Stomach (tissue), 9 donors: ENCODE data around the gene OR5P2. TPM values are rescaled to one million over a fixed set of nuclear protein-coding genes. Genes with fewer than 3 reads are reported as not detected.
"Not testable (repeated sequence)": the region's sequence is repeated elsewhere in the genome, so short reads cannot be mapped to it uniquely, and the experiment has no call there.

Source experiments
- DNase-seq, 2 donors: peaks; one replicate each; pipeline versions ENCODE4 v3.0.0 to v3.0.0-alpha.2; 2013 to 2019
- H3K27ac ChIP-seq, 5 donors: fragments of 200-600 bp in 4 of 5; sonication (generic) in 4 of 5; one replicate each; pipeline ENCODE4 v1.5.1; 2013 to 2019; ENCODE audit warnings: mild to moderate bottlenecking in 1 of 5, moderate library complexity in 1 of 5
- H3K27me3 ChIP-seq, 3 donors: fragments of 200-600 bp; sonication (generic); one replicate each; pipeline ENCODE4 v1.5.1; 2017 to 2019; ENCODE audit warnings: mixed run types in 1 of 3
- H3K36me3 ChIP-seq, 4 donors: fragments of 200-600 bp; sonication (generic); 1 replicate in 3 of 4; 2 replicates in 1 of 4; pipeline ENCODE4 v1.5.1; 2016 to 2019
- H3K4me1 ChIP-seq, 4 donors: fragments of 200-600 bp; sonication (generic); one replicate each; pipeline ENCODE4 v1.5.1; 2016 to 2019
- H3K4me3 ChIP-seq, 4 donors: fragments of 200-600 bp; sonication (generic) in 3 of 4; one replicate each; pipeline ENCODE4 v1.5.1; 2016 to 2019; ENCODE audit warnings: mild to moderate bottlenecking in 1 of 4
- H3K9me3 ChIP-seq, 4 donors: fragments of 200-600 bp; sonication (generic); one replicate each; pipeline ENCODE4 v1.5.1; 2016 to 2019
- EP300 ChIP-seq: sonication (generic); formaldehyde crosslinking; IDR thresholded peaks from one replicate; pipeline ENCODE4 v1.6.1; 2017; ENCODE audit warnings: antibody characterized with exemption
- POLR2A ChIP-seq, 4 donors: fragments of 450-650 bp; IDR thresholded peaks; one replicate each; pipeline ENCODE4 v1.6.1; 2016; ENCODE audit warnings: antibody characterized with exemption in 4 of 4, control low read depth in 2 of 4, mild to moderate bottlenecking in 1 of 4, moderate library complexity in 1 of 4
- POLR2AphosphoS5 ChIP-seq, 3 donors: sonication (generic); formaldehyde crosslinking; IDR thresholded peaks; one replicate each; pipeline ENCODE4 v1.6.1; 2016; ENCODE audit warnings: antibody characterized with exemption in 3 of 3
- WGBS, 5 donors: extraction: QIAGEN DNeasy Blood & Tissue Kit in 3 of 5; methylation state at CpG; one replicate each; pipeline versions ENCODE4 v1.1.5 to v1.1.7; 2013 to 2018; 5-methylcytosine and 5-hydroxymethylcytosine counted together
- intact Hi-C: fragments of 100-400 bp; cut with DNase I; formaldehyde crosslinking; loops from one replicate; pipeline ENCODE4 v1.15.1; 2023; ENCODE audit warnings: low total_unique reads
- polyA plus RNA-seq, 3 donors: library from polyadenylated mRNA; stranded (reverse); fragments of 200-250 nt; gene quantifications; one replicate each; pipeline ENCODE4 v1.2.3, GENCODE V29; 2013
- total RNA-seq, 5 donors: library from RNA; depleted of rRNA; stranded (reverse); fragments of >200 nt; gene quantifications; one replicate each; pipeline versions ENCODE4 v1.1.0 to v1.2.3, GENCODE V29; 2014 to 2016
- TF ChIP-seq, protein P1 (sequence below), 7 experiments: fragments of 450-650 bp in 4 of 7; fragments of 200-600 bp in 3 of 7; sonication (generic) in 3 of 7; IDR thresholded peaks; one replicate each; pipeline ENCODE4 v1.5.1; 2016 to 2019; ENCODE audit warnings: antibody characterized with exemption in 7 of 7, control low read depth in 2 of 7, mild to moderate bottlenecking in 1 of 7
- donor health status: healthy with polysubstance abuse.
- donor health status: Bipolar disorder and iron deficiency.
- donor health status: healthy.

Gene OR5P2
- total and polyA plus RNA-seq, 8 donors, result 0.55 to 15.2 TPM; not detected in 6

DNA sequence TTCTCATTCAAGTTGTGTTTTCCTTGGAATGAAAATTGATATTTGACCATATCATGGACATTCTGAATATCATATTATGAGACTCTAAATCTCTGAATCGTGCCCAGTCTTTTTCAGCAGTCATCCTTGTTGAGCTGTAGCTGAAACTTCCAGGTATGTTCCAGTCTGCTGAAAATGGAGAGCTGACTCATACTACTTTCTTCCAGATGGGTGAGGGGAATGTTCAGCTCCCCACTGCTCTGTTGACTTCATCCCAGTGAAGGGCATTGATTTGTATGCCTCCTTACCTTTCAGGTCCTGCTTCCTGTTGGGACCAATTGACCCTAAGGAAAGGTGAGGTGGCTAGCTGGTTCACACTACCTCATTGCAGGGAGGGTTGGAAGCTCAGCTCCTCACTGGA, 3.5 kb downstream of the OR5P2 start:
- intact Hi-C loops, result no loop called here
- Histone ChIP-seq H3K4me3 (no peak overlapping the region), H3K27me3 (no peaks in the 10 kb centered on the region), H3K27ac (no peak overlapping the region), H3K4me1 (no peaks in the 10 kb centered on the region), H3K9me3 (peaks cover 0 to 9% (median 6%) of the 10 kb centered on the region in 4 donors), H3K36me3 (no peaks in the 10 kb centered on the region)
- DNase-seq, result no peak
- TF ChIP-seq POLR2A (IDR thresholded peaks at IDR 0.05), result no peak
- TF ChIP-seq EP300, result no peak
- TF ChIP-seq, protein P1, sequence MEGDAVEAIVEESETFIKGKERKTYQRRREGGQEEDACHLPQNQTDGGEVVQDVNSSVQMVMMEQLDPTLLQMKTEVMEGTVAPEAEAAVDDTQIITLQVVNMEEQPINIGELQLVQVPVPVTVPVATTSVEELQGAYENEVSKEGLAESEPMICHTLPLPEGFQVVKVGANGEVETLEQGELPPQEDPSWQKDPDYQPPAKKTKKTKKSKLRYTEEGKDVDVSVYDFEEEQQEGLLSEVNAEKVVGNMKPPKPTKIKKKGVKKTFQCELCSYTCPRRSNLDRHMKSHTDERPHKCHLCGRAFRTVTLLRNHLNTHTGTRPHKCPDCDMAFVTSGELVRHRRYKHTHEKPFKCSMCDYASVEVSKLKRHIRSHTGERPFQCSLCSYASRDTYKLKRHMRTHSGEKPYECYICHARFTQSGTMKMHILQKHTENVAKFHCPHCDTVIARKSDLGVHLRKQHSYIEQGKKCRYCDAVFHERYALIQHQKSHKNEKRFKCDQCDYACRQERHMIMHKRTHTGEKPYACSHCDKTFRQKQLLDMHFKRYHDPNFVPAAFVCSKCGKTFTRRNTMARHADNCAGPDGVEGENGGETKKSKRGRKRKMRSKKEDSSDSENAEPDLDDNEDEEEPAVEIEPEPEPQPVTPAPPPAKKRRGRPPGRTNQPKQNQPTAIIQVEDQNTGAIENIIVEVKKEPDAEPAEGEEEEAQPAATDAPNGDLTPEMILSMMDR (IDR thresholded peaks at IDR 0.05), result no peak
- TF ChIP-seq POLR2AphosphoS5 (IDR thresholded peaks at IDR 0.05), result no peak
- 15 to 35% (median 22%) methylated on average over 1 of the region's 1 CpG for WGBS, 5 donors

DNA sequence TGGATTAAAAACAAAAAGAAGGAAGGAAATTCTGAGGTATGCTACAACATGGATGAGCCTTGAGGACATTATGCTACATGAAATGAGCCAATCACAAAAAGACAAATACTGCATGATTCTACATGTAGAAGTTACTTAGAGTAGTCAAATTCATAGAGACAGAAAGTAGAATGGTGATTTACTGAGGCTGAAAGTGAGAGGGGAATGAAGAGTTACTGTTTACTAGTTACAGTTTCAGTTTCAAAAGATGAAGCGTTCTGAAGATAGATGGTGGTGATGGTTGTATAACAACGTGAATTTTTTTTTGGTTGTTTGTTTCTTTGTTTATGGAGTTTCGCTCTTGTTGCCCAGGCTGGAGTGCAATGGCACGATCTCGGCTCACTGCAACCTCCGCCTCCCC, 9.5 kb downstream of the OR5P2 start:
- 75 to 84% (median 78%) methylated on average over 6 of the region's 6 CpGs for WGBS, 5 donors
- H3K4me1 ChIP-seq, result no peaks in the 10 kb centered on the region
- TF ChIP-seq POLR2A (IDR thresholded peaks at IDR 0.05), result no peak
- TF ChIP-seq, protein P1 (IDR thresholded peaks at IDR 0.05), result no peak
- no peak for TF ChIP-seq EP300
- no peak for TF ChIP-seq POLR2AphosphoS5 (IDR thresholded peaks at IDR 0.05)
- no peaks in the 10 kb centered on the region for H3K27me3 ChIP-seq
- DNase-seq, result no peak
- intact Hi-C loops, result no loop called here
- H3K36me3 ChIP-seq, result no peaks in the 10 kb centered on the region
- H3K4me3 ChIP-seq, result no peak overlapping the region
- H3K9me3 ChIP-seq, result peaks cover 0 to 21% (median 7%) of the 10 kb centered on the region in 4 donors
- no peak overlapping the region for H3K27ac ChIP-seq

DNA sequence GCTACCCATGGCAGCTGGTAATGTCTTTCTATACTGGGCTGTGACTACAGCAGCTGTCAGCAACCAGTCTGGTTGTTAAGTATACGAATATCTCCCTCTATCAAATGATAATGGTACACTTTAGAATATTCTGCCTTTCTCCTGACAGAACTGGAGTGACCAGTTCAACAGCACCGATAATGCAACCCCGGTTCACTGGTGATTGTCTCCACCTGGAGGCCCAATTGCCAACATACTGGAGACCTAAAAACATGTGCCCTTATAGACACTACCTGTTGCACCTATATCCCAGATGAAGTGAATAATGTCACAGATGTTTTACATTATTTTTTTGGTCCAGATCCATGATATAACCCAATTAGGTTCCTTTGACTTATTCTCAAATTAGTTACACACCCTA, 21.1 kb downstream of the OR5P2 start:
- Histone ChIP-seq H3K36me3 (no peaks in the 10 kb centered on the region), H3K27me3 (no peaks in the 10 kb centered on the region), H3K9me3 (peaks cover 0 to 5% (median 1%) of the 10 kb centered on the region in 4 donors), H3K4me1 (no peaks in the 10 kb centered on the region), H3K27ac (no peak overlapping the region), H3K4me3 (no peak overlapping the region)
- intact Hi-C loops, result no loop called here
- TF ChIP-seq, protein P1 (IDR thresholded peaks at IDR 0.05), result no peak
- TF ChIP-seq POLR2AphosphoS5 (IDR thresholded peaks at IDR 0.05) (no peak), EP300 (no peak), POLR2A (IDR thresholded peaks at IDR 0.05) (no peak)
- DNase-seq, result no peak
- 29 to 56% (median 36%) methylated on average over 3 of the region's 3 CpGs for WGBS, 5 donors

DNA sequence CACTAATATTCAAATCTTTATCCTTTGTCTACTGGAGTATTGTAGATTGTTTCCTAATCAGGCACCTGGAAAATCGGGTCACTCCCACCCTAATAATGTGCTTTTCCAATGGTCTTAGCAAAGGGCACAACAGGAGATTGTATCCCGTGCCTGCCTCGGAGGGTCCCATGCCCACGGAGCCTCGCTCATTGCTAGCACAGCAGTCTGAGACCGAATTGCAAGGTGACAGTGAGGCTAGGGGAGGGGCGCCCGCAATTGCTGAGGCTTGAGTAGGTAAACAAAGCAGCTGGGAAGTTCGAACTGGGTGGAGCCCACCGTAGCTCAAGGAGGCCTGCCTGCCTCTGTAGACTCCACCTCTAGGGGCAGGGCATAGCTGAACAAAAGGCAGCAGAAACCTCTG, 32.4 kb downstream of the OR5P2 start:
- H3K4me3 ChIP-seq, H3K27ac ChIP-seq, H3K9me3 ChIP-seq, H3K36me3 ChIP-seq, H3K27me3 ChIP-seq, H3K4me1 ChIP-seq, intact Hi-C loops, DNase-seq: not testable (repeated sequence)
- WGBS, 5 donors, result 80 to 86% (median 83%) methylated on average over 9 to 10 of the region's 10 CpGs

DNA sequence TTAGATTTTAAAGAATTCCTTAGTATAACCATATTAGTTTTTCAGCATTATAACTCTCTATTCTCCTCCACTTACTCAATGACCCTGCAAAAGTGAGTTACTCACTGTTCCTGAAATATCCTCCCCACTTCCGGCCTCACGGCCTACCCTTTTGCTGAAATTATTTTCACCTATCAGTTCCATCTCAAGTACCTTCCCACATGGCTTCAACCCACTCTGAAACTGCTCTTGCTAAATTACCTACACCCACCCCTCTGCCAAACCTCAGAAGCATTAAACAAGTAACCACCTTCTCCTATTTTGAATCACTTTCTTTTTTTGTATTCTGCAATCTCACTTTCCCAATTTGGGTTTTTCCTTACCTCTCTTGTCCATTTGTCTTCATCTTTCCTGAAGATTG, 37.7 kb downstream of the OR5P2 start:
- H3K27me3 ChIP-seq, result no peaks in the 10 kb centered on the region

More for the DNA sequence above, 37.7 kb downstream of the OR5P2 start:
- no peak for DNase-seq
- peaks cover 0 to 6% (median 0%) of the 10 kb centered on the region in 4 donors for H3K9me3 ChIP-seq
- WGBS, 5 donors, result 70 to 81% (median 80%) methylated on average over 2 of the region's 2 CpGs
- no peak for TF ChIP-seq EP300
- no peak for TF ChIP-seq POLR2AphosphoS5 (IDR thresholded peaks at IDR 0.05)
- TF ChIP-seq, protein P1 (IDR thresholded peaks at IDR 0.05), result no peak
- TF ChIP-seq POLR2A (IDR thresholded peaks at IDR 0.05), result no peak
- H3K27ac ChIP-seq, result no peak overlapping the region
- no peaks in the 10 kb centered on the region for H3K36me3 ChIP-seq
- H3K4me1 ChIP-seq, result no peaks in the 10 kb centered on the region
- intact Hi-C loops, result no loop called here
- no peak overlapping the region for H3K4me3 ChIP-seq
